ENCODE data around the gene FAM161A.

FAM161A gene

GRCh38 chr2:61785583-61785982, 68.3 kb downstream of the FAM161A start (continued):
- TF ChIP-seq, protein P1, sequence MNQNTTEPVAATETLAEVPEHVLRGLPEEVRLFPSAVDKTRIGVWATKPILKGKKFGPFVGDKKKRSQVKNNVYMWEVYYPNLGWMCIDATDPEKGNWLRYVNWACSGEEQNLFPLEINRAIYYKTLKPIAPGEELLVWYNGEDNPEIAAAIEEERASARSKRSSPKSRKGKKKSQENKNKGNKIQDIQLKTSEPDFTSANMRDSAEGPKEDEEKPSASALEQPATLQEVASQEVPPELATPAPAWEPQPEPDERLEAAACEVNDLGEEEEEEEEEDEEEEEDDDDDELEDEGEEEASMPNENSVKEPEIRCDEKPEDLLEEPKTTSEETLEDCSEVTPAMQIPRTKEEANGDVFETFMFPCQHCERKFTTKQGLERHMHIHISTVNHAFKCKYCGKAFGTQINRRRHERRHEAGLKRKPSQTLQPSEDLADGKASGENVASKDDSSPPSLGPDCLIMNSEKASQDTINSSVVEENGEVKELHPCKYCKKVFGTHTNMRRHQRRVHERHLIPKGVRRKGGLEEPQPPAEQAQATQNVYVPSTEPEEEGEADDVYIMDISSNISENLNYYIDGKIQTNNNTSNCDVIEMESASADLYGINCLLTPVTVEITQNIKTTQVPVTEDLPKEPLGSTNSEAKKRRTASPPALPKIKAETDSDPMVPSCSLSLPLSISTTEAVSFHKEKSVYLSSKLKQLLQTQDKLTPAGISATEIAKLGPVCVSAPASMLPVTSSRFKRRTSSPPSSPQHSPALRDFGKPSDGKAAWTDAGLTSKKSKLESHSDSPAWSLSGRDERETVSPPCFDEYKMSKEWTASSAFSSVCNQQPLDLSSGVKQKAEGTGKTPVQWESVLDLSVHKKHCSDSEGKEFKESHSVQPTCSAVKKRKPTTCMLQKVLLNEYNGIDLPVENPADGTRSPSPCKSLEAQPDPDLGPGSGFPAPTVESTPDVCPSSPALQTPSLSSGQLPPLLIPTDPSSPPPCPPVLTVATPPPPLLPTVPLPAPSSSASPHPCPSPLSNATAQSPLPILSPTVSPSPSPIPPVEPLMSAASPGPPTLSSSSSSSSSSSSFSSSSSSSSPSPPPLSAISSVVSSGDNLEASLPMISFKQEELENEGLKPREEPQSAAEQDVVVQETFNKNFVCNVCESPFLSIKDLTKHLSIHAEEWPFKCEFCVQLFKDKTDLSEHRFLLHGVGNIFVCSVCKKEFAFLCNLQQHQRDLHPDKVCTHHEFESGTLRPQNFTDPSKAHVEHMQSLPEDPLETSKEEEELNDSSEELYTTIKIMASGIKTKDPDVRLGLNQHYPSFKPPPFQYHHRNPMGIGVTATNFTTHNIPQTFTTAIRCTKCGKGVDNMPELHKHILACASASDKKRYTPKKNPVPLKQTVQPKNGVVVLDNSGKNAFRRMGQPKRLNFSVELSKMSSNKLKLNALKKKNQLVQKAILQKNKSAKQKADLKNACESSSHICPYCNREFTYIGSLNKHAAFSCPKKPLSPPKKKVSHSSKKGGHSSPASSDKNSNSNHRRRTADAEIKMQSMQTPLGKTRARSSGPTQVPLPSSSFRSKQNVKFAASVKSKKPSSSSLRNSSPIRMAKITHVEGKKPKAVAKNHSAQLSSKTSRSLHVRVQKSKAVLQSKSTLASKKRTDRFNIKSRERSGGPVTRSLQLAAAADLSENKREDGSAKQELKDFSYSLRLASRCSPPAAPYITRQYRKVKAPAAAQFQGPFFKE (tag by site-specific recombination; IDR thresholded peaks at IDR 0.05; ENCODE audit: borderline replicate concordance): no peak
- TF ChIP-seq ZNF341 (tag by site-specific recombination; IDR thresholded peaks at IDR 0.05; ENCODE audit: low read depth) (no peak), PRDM6 (tag by site-specific recombination; IDR thresholded peaks at IDR 0.05) (no peak), ZNF362 (tag by site-specific recombination; IDR thresholded peaks at IDR 0.05) (no peak), ZNF529 (tag by site-specific recombination; IDR thresholded peaks at IDR 0.05; ENCODE audit: insufficient replicate concordance) (no peak)

GRCh38 chr2:61784643-61785042, 69.2 kb downstream of the FAM161A start:
- no peaks in the 10 kb centered on the region for H3K36me3 ChIP-seq (ENCODE audit: control insufficient read depth in 2 of 2, insufficient read depth in 1 of 2, low read length in 2 of 2)
- no peaks in the 10 kb centered on the region for H3K4me1 ChIP-seq (ENCODE audit: control insufficient read depth, insufficient read depth, low read length)
- H3K9me3 ChIP-seq (ENCODE audit: control insufficient read depth, insufficient read depth, low read depth, low read length): no peaks in the 10 kb centered on the region
- no peak overlapping the region for H3K4me3 ChIP-seq (ENCODE audit: low read depth, low read length)
- H3K27ac ChIP-seq (ENCODE audit: extremely low read depth, low read depth, low read length): no peak overlapping the region
- CTCF ChIA-PET: interaction anchor here (0.8 to 1.1 kb wide), 2 partner anchors 8 to 12 kb away, joined by 3 read pairs; no protein-coding TSS in a partner anchor
- TF ChIP-seq, protein P2, sequence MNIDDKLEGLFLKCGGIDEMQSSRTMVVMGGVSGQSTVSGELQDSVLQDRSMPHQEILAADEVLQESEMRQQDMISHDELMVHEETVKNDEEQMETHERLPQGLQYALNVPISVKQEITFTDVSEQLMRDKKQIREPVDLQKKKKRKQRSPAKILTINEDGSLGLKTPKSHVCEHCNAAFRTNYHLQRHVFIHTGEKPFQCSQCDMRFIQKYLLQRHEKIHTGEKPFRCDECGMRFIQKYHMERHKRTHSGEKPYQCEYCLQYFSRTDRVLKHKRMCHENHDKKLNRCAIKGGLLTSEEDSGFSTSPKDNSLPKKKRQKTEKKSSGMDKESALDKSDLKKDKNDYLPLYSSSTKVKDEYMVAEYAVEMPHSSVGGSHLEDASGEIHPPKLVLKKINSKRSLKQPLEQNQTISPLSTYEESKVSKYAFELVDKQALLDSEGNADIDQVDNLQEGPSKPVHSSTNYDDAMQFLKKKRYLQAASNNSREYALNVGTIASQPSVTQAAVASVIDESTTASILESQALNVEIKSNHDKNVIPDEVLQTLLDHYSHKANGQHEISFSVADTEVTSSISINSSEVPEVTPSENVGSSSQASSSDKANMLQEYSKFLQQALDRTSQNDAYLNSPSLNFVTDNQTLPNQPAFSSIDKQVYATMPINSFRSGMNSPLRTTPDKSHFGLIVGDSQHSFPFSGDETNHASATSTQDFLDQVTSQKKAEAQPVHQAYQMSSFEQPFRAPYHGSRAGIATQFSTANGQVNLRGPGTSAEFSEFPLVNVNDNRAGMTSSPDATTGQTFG (tag by site-specific recombination; IDR thresholded peaks at IDR 0.05; ENCODE audit: borderline replicate concordance): no peak
- TF ChIP-seq YY1 (tag by site-specific recombination; IDR thresholded peaks at IDR 0.05): no peak
- TF ChIP-seq ZSCAN30 (tag by site-specific recombination; IDR thresholded peaks at IDR 0.05): no peak
- TF ChIP-seq ZNF184 (tag by site-specific recombination; IDR thresholded peaks at IDR 0.05): no peak
- TF ChIP-seq ZNF48 (tag by site-specific recombination; IDR thresholded peaks at IDR 0.05): no peak
- POLR2A ChIA-PET: no interaction called here

- ChIA-PET POLR2A (no interaction called here), CTCF (interaction anchor here (1.3 kb wide), 1 partner anchor 12 kb away, joined by 3 read pairs; no protein-coding TSS in a partner anchor)
- H3K9me3 ChIP-seq (ENCODE audit: control insufficient read depth, insufficient read depth, low read depth, low read length): no peaks in the 10 kb centered on the region
- no peaks in the 10 kb centered on the region for H3K4me1 ChIP-seq (ENCODE audit: control insufficient read depth, insufficient read depth, low read length)
- H3K36me3 ChIP-seq (ENCODE audit: control insufficient read depth in 2 of 2, insufficient read depth in 1 of 2, low read length in 2 of 2): no peaks in the 10 kb centered on the region
- no peak overlapping the region for H3K27ac ChIP-seq (ENCODE audit: extremely low read depth, low read depth, low read length)
- no peak overlapping the region for H3K4me3 ChIP-seq (ENCODE audit: low read depth, low read length)
- TF ChIP-seq ZNF184 (tag by site-specific recombination; IDR thresholded peaks at IDR 0.05) (no peak), ZNF423 (tag by site-specific recombination; IDR thresholded peaks at IDR 0.05) (no peak), TSHZ1 (tag by site-specific recombination; IDR thresholded peaks at IDR 0.05; ENCODE audit: borderline replicate concordance) (no peak), MYNN (tag by site-specific recombination; IDR thresholded peaks at IDR 0.05; ENCODE audit: borderline replicate concordance) (no peak), ZNF350 (tag by site-specific recombination; IDR thresholded peaks at IDR 0.05) (no peak), ZNF747 (tag by site-specific recombination; IDR thresholded peaks at IDR 0.05) (no peak), ZNF571 (tag by site-specific recombination; IDR thresholded peaks at IDR 0.05) (no peak), SCRT1 (tag by site-specific recombination; IDR thresholded peaks at IDR 0.05; ENCODE audit: borderline replicate concordance) (no peak)
These were observed 77.8 kb downstream of the FAM161A start for GRCh38 chr2:61775956-61776570.

Data from HEK293 (cell line).